Endodermal cell (in vitro differentiated cells): Measurements from ENCODE around the gene ANKDD1B. TPM values are rescaled to one million over a fixed set of nuclear protein-coding genes. Genes with fewer than 3 reads are reported as not detected.
"Not testable (repeated sequence)": the region's sequence is repeated elsewhere in the genome, so short reads cannot be mapped to it uniquely, and the experiment has no call there.

Experiments used
- DNase-seq: peaks from one replicate; pipeline ENCODE4 v3.0.0-alpha.2; 2017
- H3K27ac ChIP-seq: 2 replicates; pipeline ENCODE4 v1.5.1; 2013; ENCODE audit warnings: mild to moderate bottlenecking, low read depth, low read length, moderate library complexity
- H3K27me3 ChIP-seq: 2 replicates; pipeline ENCODE4 v1.6.1; 2013; ENCODE audit warnings: mild to moderate bottlenecking, low read length, moderate library complexity; ENCODE audit not compliant: insufficient read depth, control insufficient read depth, poor library complexity, severe bottlenecking
- H3K36me3 ChIP-seq: 2 replicates; pipeline ENCODE4 v1.7.0; 2013; ENCODE audit warnings: mild to moderate bottlenecking, low read length, moderate library complexity; ENCODE audit not compliant: control insufficient read depth, insufficient read depth
- H3K4me1 ChIP-seq: one replicate; pipeline ENCODE4 v1.7.0; 2013; ENCODE audit warnings: low read length; ENCODE audit not compliant: control insufficient read depth, insufficient read depth
- H3K4me3 ChIP-seq: 2 replicates; pipeline ENCODE4 v1.5.1; 2013; ENCODE audit warnings: mild to moderate bottlenecking, low read length, moderate library complexity
- H3K9ac ChIP-seq: 2 replicates; pipeline ENCODE4 v1.6.1; 2013; ENCODE audit warnings: mild to moderate bottlenecking, low read length, moderate library complexity; ENCODE audit not compliant: poor library complexity, severe bottlenecking; ENCODE audit errors: extremely low read depth
- H3K9me3 ChIP-seq: 2 replicates; pipeline ENCODE4 v1.6.1; 2013; ENCODE audit warnings: mild to moderate bottlenecking, low read length, moderate library complexity; ENCODE audit not compliant: control insufficient read depth
- H3K27ac Mint-ChIP-seq: 2 replicates; pipeline ENCODE4 v1.8.0; 2020; ENCODE audit warnings: mixed read lengths
- H3K27me3 Mint-ChIP-seq: 2 replicates; pipeline ENCODE4 v1.8.0; 2021; ENCODE audit warnings: mild to moderate bottlenecking, mixed read lengths; ENCODE audit not compliant: insufficient read depth
- H3K36me3 Mint-ChIP-seq: 2 replicates; pipeline ENCODE4 v1.8.0; 2020; ENCODE audit warnings: low read depth, mixed read lengths
- H3K4me1 Mint-ChIP-seq: 2 replicates; pipeline ENCODE4 v1.8.0; 2020; ENCODE audit warnings: mixed read lengths
- H3K4me3 Mint-ChIP-seq: 2 replicates; pipeline ENCODE4 v1.8.0; 2020; ENCODE audit warnings: mild to moderate bottlenecking, moderate library complexity, mixed read lengths
- H3K9me3 Mint-ChIP-seq: 2 replicates; pipeline ENCODE4 v1.8.0; 2020; ENCODE audit warnings: mild to moderate bottlenecking, mixed read lengths
- CTCF ChIP-seq: fragments of 200-600 bp; sonication (generic); conservative IDR thresholded peaks from 2 replicates; pipeline ENCODE4 v1.5.0; 2021; ENCODE audit warnings: antibody characterized with exemption, mild to moderate bottlenecking
- WGBS, 2 experiments: methylation state at CpG; one replicate each; pipeline versions ENCODE4 v1.1.5 to v1.1.7; 2013; ENCODE audit warnings: missing lambda C conversion rate in 2 of 2, mixed read lengths in 1 of 2; ENCODE audit not compliant: insufficient coverage in 1 of 2, insufficient read length in 1 of 2; 5-methylcytosine and 5-hydroxymethylcytosine counted together
- total RNA-seq, 2 donors: library from RNA; stranded (reverse); fragmentation: NEBNext Ultra II Directional in 1 of 2; extraction: Animal tissue kit (Norgen Biotek cat#: 25700) in 1 of 2; gene quantifications; 2 replicates in 1 of 2; 3 replicates in 1 of 2; pipeline ENCODE4 v1.2.1, GENCODE V29; 2021

Gene ANKDD1B
- total RNA-seq, 2 donors from 2014 or later = 4.6 to 8.6 TPM

DNA sequence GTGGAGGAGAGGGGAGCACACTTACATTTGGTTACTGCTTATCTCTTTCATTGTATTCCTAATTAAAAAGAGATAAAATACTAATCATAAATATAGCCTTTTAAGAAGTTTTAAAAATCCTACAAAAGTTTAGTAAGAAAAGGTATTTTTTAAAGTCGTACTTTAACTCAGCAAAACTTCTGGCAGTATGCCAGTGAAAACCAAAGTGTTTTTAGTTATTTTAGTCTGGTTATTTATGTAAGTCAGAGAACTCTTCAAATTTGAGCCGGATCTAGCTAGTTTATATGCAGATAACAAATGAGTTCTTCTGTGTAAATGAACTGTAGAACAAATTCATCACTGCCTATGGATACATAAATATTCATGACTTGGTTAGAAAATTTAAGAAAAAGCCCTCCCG, 36.5 kb upstream of the ANKDD1B start:
- Histone ChIP-seq H3K27me3 (no peaks in the 10 kb centered on the region), H3K9ac (no peak overlapping the region), H3K27ac (no peak overlapping the region), H3K4me1 (no peaks in the 10 kb centered on the region), H3K4me3 (no peak overlapping the region), H3K9me3 (peaks cover 4% of the 10 kb centered on the region), H3K36me3 (no peaks in the 10 kb centered on the region)
- no peak overlapping the region for H3K4me3 Mint-ChIP-seq
- no peak for TF ChIP-seq CTCF
- no peak for DNase-seq
- H3K27ac Mint-ChIP-seq = no peak overlapping the region
- H3K27me3 Mint-ChIP-seq = no peaks in the 10 kb centered on the region
- H3K4me1 Mint-ChIP-seq = peaks cover 22% of the 10 kb centered on the region
- H3K9me3 Mint-ChIP-seq = no peaks in the 10 kb centered on the region
- 91% methylated on average over 3 of the region's 3 CpGs; no CpG with 5 or more reads in 1 of the 2 experiments for WGBS, 2 experiments
- peaks cover 14% of the 10 kb centered on the region for H3K36me3 Mint-ChIP-seq

- not testable (repeated sequence) for H3K4me3 ChIP-seq, H3K27ac ChIP-seq, H3K9ac ChIP-seq, H3K27me3 Mint-ChIP-seq, H3K4me1 ChIP-seq, DNase-seq, H3K9me3 ChIP-seq, H3K36me3 ChIP-seq, H3K4me3 Mint-ChIP-seq, H3K27me3 ChIP-seq, H3K9me3 Mint-ChIP-seq, H3K27ac Mint-ChIP-seq
- Mint-ChIP-seq H3K4me1 (peaks cover 21% of the 10 kb centered on the region), H3K36me3 (peaks cover 23% of the 10 kb centered on the region)
- 96% methylated on average over 8 of the region's 8 CpGs; no CpG with 5 or more reads in 1 of the 2 experiments for WGBS, 2 experiments
These were observed 33.0 kb upstream of the ANKDD1B start for GRCh38 chr5:75578280-75578679.

DNA sequence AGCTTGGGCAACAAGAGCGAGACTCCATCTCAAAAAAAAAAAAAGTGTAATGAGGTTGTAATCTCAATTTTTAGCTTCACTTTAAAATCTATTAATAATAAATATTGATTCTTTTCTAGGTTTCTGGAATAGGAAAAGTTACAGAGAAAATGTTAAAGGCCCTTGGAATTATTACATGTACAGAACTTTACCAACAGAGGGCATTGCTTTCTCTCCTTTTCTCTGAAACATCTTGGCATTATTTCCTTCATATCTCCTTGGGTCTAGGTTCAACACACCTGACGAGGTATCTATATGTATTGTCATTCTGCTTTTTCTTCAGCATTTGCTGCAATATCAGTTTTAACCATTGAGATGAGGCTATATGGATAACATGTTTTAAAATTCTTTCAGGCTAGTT, 26.6 kb upstream of the ANKDD1B start:
- Mint-ChIP-seq H3K27ac (no peak overlapping the region), H3K27me3 (no peaks in the 10 kb centered on the region), H3K9me3 (no peaks in the 10 kb centered on the region), H3K4me3 (no peak overlapping the region), H3K36me3 (peaks cover 17% of the 10 kb centered on the region), H3K4me1 (peaks cover 18% of the 10 kb centered on the region)
- DNase-seq = no peak
- peak; percentile 63 for TF ChIP-seq CTCF
- H3K27me3 ChIP-seq = no peaks in the 10 kb centered on the region
- H3K4me1 ChIP-seq = no peaks in the 10 kb centered on the region
- 86 to 91% methylated on average over 1 of the region's 2 CpGs for WGBS, 2 experiments
- no peak overlapping the region for H3K9ac ChIP-seq
- H3K9me3 ChIP-seq = no peaks in the 10 kb centered on the region
- no peak overlapping the region for H3K4me3 ChIP-seq
- peaks cover 17% of the 10 kb centered on the region for H3K36me3 ChIP-seq
- no peak overlapping the region for H3K27ac ChIP-seq

- H3K27ac ChIP-seq = no peak overlapping the region
- H3K27me3 Mint-ChIP-seq = no peaks in the 10 kb centered on the region
- TF ChIP-seq CTCF = no peak
- peaks cover 19% of the 10 kb centered on the region for H3K4me1 Mint-ChIP-seq
- WGBS, 2 experiments = 30% methylated on average over 3 of the region's 3 CpGs; no CpG with 5 or more reads in 1 of the 2 experiments
- peak overlapping the region; percentile 57 for H3K4me3 ChIP-seq
- H3K9me3 Mint-ChIP-seq = no peaks in the 10 kb centered on the region
- no peaks in the 10 kb centered on the region for H3K4me1 ChIP-seq
- peak overlapping the region; percentile 66 for H3K27ac Mint-ChIP-seq
- no peaks in the 10 kb centered on the region for H3K27me3 ChIP-seq
- DNase-seq = peak; percentile 79
- no peak overlapping the region for H3K9ac ChIP-seq
- peaks cover 12% of the 10 kb centered on the region for H3K36me3 ChIP-seq
- no peak overlapping the region for H3K4me3 Mint-ChIP-seq
- peaks cover 10% of the 10 kb centered on the region for H3K36me3 Mint-ChIP-seq
- no peaks in the 10 kb centered on the region for H3K9me3 ChIP-seq
These were observed 22.6 kb upstream of the ANKDD1B start for GRCh38 chr5:75588666-75589065.
